ENCODE results near the gene OBI1.

DNA sequence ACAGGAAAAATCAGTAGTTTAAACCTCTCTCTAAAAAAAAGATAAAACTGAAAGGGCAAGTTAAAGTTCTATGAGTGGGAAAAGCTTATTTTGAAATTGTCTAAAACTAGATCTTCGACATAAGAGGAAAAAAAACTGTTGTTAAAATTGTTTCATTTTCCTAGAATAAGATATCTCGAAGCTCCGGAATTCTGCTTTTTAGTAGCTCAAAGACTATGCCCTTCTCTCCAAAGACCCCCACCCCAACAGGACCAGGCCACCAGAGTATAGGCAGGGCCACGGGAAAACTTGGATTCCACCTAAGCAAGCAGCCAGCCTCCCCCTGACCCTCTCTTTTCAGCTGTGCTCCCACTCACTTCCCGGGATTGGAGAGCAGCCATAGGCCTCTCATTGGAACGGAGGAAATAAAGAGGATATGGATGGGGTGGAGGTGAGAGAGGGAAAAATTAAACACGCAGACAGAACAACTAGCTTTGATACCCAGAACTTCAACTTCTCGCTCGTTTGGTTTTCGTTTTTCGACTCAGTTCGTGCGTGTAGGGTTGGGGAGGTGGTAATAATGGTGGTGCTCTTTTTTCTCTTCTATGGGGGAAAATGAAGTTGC lies 58.6 kb downstream of the OBI1 start:
- TF ChIP-seq POLR2A (IDR thresholded peaks at IDR 0.05) (no peak), EP300 (IDR thresholded peaks at IDR 0.05) (no peak)
- TF ChIP-seq, protein P1, sequence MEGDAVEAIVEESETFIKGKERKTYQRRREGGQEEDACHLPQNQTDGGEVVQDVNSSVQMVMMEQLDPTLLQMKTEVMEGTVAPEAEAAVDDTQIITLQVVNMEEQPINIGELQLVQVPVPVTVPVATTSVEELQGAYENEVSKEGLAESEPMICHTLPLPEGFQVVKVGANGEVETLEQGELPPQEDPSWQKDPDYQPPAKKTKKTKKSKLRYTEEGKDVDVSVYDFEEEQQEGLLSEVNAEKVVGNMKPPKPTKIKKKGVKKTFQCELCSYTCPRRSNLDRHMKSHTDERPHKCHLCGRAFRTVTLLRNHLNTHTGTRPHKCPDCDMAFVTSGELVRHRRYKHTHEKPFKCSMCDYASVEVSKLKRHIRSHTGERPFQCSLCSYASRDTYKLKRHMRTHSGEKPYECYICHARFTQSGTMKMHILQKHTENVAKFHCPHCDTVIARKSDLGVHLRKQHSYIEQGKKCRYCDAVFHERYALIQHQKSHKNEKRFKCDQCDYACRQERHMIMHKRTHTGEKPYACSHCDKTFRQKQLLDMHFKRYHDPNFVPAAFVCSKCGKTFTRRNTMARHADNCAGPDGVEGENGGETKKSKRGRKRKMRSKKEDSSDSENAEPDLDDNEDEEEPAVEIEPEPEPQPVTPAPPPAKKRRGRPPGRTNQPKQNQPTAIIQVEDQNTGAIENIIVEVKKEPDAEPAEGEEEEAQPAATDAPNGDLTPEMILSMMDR (IDR thresholded peaks at IDR 0.05) = no peak
